Bronchus fibroblast of lung (primary cell): ENCODE measurements around the gene BCLAF3. TPM values are rescaled to one million over a fixed set of nuclear protein-coding genes. Genes with fewer than 3 reads are reported as not detected.

Source experiments
- total RNA-seq: library from RNA; depleted of rRNA; stranded (reverse); fragments of >200 nt; gene quantifications from 2 replicates; pipeline ENCODE4 v1.2.3, GENCODE V29; 2015

Gene BCLAF3
- 0.74 and 0.84 TPM in 2 replicates for total RNA-seq

DNA sequence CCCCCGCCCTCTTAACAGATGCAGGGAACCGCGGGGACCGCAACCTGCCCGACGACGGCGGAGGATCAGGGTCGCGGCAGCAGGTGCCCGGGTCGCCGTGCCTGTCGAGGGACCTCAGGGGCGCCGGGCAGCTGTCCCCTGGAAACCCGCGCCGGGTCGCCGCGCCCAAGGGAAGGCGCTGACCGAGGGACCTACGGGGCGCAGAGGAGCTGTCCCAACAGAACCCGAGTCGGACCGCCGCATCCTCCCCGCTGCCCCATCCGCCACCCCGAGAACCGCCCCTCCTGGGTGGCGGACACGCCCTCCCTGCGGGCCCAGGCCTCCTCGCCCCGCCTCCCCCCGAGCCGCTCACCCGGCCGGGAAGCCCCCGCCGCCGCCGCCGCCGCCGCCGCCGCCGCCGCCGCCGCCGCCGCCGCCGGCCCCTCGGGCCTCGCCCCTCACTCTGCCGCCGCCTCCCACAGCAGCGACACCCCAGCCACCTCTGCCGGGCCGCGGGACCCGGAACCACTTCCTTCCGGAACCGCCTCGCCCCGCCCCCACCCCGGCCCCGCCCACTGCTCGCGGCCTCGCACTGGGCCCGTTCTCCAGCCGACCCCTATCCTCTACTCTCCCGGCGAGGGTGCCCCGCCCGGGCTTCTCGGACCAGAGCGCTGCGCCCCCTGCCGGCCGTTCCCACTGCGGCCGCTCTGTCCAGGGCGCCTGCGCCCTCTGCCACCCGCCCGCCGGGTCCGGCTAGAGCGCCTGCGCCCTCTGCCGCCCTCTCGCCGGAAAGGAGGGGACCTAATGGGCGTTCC is at the start of gene BCLAF3:
TSS of gene BCLAF3 (minus strand) at position 506 of the 794 bp plus-strand sequence. CDS start 20,797 bp downstream, outside the sequence.

Other genes starting within 250 kb of the BCLAF3 start
- gene SH3KBP1, start 103.5 kb downstream of the BCLAF3 start, total RNA-seq = 13.1 and 14.4 TPM in 2 replicates
- gene MAP7D2, start 125.8 kb upstream of the BCLAF3 start, total RNA-seq = 0.15 and 1.7 TPM in 2 replicates
- 24.1 and 33.0 TPM in 2 replicates for gene EIF1AX, start 150.8 kb upstream of the BCLAF3 start, total RNA-seq